Adipose tissue (tissue), 3 donors: ENCODE results near the gene INSYN1. TPM values are rescaled to one million over a fixed set of nuclear protein-coding genes. Genes with fewer than 3 reads are reported as not detected.

Experiments used
- H3K27ac ChIP-seq: one replicate; pipeline ENCODE4 v1.5.1; 2013; ENCODE audit warnings: low read depth, low read length
- WGBS, 3 donors: extraction: QIAGEN DNeasy Blood & Tissue Kit; methylation state at CpG; one replicate each; pipeline ENCODE4 v1.1.7; 2013; 5-methylcytosine and 5-hydroxymethylcytosine counted together
- polyA plus RNA-seq, 3 donors: library from polyadenylated mRNA; stranded (reverse); fragments of 200-250 nt; gene quantifications; one replicate each; pipeline ENCODE4 v1.2.3, GENCODE V29; 2013
- donor health status: healthy with polysubstance abuse.
- donor health status: Bipolar disorder and iron deficiency.
- donor health status: healthy.

The INSYN1 gene
- polyA plus RNA-seq, 3 donors: 1.2 to 2.0 (median 1.3) TPM

DNA sequence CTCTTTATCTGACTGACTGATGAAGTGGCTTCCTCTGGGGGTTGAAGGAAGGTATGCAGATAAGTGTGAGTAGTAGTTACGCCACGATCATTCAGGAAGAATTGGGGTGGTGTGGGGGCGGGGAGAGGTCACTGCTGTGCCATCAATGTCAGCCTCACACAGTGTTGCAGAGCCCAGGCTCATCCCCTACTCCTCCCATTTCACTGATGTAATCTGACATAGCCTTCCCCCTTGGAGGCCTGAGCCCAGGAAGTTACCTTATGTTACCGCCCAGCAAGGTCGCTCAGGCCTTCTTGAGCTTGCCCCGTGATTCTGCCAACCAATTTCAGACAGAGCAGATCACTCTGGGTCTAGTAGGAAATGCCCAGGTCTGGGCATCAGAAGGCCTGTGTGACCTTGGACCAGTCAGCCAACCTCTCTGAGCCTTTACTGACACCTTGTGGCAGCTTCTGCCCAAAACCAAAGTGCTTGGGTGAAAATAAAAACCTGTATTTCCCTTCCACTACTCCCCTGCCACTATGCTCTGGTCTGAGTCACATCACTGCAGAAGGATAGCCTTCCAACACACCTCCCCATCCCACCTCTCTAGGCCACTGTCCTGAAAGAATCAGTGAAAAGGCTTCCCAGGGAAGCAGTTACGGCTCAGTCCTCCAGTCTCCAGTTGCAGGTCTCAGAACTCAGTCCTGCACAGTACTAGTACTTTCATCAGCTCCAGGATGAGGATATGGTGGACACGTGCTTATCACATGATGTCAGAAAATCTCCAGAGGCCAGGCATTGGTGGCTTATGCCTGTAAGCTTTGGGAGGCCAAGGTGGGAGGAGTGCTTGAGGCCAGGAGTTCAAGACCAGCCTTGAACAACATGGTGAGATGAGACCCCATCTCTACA is 28.1 kb upstream of the INSYN1 start:
- WGBS, 3 donors: 65 to 74% (median 70%) methylated on average over 8 of the region's 8 CpGs
- H3K27ac ChIP-seq: no peak overlapping the region

DNA sequence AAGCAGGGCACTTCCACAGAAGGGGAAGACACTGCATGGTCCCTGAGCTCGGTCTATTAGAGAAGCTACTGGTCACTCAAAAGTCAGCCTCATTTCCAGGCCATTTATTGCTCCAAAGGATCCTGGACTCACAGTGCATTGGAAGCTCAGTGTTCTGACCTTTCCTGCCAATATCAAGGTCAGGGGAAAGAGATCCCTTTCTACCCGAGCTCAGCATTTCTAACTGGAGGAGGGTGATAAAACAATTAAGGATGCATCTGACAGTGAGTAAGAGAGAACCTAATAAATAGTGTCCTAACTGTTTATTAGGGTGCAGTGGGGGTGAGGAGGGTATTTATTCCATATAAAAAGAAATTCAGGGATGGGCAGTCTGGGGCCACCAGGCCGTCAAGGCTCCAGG is 26.8 kb upstream of the INSYN1 start:
- H3K27ac ChIP-seq: no peak overlapping the region

DNA sequence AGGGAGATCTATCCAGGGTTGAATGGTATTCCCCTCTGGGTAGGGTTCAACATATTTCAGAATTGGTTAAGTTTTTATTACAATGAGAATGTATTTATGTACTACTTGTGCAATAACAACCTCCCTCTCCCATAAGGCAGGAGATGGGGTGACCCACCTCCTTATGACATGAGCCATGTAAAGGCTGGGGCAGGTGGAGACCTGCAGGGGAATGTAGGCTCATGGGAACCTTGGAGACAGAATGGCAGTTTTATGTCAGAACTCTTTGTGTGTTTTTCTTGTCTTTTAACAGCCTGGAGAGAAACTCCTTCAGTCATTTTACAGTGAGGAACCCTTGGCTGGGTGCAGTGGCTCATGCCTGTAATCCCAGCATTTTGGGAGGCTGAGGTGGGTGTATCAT is 24.6 kb upstream of the INSYN1 start:
- H3K27ac ChIP-seq: no peak overlapping the region

More for the DNA sequence above, 26.8 kb upstream of the INSYN1 start:
- 71 to 89% (median 85%) methylated on average over 3 of the region's 3 CpGs for WGBS, 3 donors

DNA sequence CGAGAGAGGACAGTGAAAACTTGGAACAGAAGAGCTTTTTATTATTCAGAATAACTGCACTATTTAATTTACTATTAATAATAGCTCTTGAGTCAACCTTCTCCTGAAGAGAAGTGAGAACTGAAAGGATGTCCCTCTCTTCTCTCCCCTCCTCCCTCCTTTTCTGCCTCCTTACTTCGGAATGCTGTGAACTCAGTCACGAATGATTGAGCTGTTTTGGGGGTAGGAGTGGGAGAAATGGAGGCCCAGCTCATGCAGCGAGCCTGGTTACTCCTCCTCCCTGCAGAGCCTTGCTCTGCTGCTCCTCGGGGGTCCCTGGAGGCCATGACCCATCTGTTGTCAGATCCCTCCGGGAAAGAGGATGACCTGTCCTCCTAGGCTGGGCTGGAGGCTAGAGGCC is 20.3 kb upstream of the INSYN1 start:
- WGBS, 3 donors: 44 to 64% (median 59%) methylated on average over 6 of the region's 6 CpGs

DNA sequence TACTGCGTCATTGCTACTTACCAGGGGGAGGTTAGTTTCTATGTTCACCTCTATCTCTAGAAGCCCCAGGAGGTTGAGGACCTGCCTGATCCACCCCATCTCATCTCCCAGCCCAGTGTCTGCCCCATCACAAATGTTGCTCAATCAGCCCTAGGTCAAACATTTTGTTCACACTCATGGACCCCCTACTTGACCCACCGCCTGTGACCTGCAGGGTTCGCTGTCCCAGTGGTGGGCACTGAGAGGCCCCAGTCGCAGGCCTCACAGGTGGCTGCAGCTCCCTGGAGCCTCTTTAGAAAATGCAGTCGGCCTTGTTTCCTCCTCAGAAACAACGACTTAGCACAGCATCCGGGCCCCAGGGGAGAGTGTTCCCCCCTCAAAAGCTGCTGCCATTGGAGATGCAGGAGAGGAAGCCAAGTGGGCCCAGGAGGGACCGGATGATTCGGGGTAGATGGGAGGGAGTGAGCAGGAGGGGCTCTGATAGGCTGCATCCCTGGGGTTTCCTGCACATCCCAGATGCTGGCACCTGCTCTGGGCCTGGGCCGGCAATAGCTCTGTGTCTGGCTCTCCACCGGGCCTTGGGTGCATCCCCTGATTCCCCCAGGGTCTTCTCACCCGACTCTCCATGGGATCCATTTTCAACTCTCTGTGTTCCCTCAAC is 18.4 kb upstream of the INSYN1 start:
- no peak overlapping the region for H3K27ac ChIP-seq
- 54 to 69% (median 61%) methylated on average over 12 of the region's 12 CpGs for WGBS, 3 donors

More for the DNA sequence above, 20.3 kb upstream of the INSYN1 start:
- no peak overlapping the region for H3K27ac ChIP-seq

DNA sequence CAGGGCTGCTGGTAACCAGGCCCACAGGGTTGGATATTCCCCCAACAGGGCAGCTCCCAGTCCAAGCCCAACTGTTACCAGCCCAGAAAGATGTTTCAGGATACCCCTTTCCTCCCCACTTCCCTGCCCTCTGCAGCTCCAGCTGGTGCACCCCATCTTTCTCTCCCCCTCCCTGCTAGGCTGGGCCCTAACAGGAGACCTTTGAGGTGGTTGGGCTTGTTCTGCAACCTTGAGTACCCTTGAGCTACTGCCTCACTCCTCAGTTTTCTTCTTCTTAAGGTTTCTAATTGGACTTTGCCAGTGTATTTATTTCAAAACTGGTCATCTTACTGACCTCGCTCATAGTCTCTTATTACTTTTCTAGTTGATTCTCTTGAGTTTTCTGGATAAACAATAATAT is 16.9 kb upstream of the INSYN1 start:
- H3K27ac ChIP-seq: no peak overlapping the region
- WGBS, 3 donors: 72 to 82% (median 80%) methylated on average over 1 of the region's 1 CpG

DNA sequence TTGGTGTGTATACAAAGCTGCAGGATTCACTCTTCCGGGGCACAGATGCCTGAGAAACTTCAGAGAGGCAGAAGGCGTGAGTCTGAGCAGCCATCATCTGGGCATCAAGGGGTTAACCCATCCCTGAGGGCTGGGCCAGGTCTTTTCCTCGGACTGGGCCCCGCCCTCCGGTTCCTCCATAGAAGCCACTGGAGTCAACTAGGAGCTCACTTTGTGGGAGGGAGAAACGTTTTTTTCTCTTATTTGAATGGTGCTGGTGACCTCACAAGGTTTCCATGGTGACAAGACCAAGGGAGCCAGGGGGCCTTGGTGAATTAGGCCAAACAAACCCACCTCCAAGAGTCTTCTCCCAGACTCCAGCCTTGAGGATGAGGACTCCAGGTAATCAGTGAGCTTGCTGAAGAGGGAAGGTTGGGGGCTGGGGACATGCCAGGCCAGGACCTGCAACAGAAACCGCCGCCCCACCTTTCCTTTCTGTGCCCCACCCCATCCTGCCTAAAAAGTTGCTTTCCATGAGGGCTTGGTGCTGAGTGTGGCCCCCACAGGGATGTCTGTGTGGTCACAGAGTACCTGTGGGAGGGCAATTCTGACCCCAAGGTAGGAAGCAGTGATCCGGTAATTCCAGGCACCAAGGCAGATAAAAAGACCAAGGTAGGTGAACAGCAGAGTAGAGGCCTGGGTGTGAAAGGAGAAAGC is 14.8 kb upstream of the INSYN1 start:
- no peak overlapping the region for H3K27ac ChIP-seq
- 42 to 55% (median 46%) methylated on average over 9 of the region's 9 CpGs for WGBS, 3 donors

DNA sequence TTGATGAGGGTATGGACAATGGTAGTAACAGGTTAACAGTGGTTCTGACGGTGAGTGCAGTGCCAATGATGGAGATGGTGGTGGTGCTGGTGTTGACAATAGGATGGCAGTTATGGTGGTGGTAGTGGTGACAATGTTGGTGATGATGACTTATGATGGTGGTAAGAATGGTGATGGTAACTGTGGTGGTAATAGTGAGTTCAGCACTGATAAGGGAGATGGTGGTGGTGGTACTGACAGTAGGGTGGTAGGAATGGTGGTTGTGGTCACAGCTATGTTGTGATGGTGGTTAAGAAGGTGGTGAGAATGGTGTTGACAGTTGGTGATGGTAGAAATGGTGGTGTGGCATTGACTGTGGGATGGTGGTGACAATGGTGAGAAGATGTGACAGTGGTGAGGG is 13.4 kb upstream of the INSYN1 start:
- no peak overlapping the region for H3K27ac ChIP-seq
- 79 to 93% (median 89%) methylated on average over 1 of the region's 1 CpG for WGBS, 3 donors

DNA sequence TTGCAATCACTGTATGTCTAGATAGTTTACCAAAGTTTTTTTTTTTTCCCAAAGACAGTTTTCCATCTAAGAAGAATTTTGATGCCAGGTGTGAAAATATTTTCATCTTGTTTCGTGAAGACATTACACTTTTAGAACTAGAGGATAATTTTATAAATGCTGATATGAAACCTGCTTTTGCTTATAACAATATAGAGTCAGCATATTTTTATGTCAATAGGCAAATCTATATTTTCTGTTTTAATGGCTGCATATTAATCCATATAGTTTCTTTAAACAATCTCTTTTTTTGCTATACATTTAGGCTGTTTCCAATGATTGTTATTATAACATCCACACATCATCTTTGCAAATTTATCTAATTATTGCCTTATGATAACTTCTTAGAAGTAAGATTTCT is 12.6 kb upstream of the INSYN1 start:
- 90 to 93% (median 91%) methylated on average over 1 of the region's 1 CpG for WGBS, 3 donors
- H3K27ac ChIP-seq: no peak overlapping the region

DNA sequence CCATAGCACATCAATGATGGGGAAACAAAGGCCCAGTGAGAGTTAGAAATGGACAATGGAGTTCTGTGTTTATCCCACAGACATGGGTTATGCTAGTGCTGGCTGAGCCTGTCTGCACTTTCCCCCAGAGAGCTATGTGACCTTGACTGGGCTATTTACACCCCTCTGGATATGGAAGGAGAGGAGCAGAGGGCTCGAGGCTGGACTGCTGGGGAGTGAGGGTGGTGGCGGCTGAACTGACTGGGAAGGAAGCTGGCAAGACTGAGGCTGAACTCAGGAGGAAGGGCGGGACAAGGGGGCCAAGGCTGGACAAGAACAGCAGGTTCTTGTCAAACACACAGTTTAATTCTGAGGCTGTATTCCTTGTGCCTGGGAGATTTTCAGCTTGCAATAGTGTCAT is 10.8 kb upstream of the INSYN1 start:
- no peak overlapping the region for H3K27ac ChIP-seq
- 49 to 64% (median 50%) methylated on average over 3 of the region's 3 CpGs for WGBS, 3 donors

DNA sequence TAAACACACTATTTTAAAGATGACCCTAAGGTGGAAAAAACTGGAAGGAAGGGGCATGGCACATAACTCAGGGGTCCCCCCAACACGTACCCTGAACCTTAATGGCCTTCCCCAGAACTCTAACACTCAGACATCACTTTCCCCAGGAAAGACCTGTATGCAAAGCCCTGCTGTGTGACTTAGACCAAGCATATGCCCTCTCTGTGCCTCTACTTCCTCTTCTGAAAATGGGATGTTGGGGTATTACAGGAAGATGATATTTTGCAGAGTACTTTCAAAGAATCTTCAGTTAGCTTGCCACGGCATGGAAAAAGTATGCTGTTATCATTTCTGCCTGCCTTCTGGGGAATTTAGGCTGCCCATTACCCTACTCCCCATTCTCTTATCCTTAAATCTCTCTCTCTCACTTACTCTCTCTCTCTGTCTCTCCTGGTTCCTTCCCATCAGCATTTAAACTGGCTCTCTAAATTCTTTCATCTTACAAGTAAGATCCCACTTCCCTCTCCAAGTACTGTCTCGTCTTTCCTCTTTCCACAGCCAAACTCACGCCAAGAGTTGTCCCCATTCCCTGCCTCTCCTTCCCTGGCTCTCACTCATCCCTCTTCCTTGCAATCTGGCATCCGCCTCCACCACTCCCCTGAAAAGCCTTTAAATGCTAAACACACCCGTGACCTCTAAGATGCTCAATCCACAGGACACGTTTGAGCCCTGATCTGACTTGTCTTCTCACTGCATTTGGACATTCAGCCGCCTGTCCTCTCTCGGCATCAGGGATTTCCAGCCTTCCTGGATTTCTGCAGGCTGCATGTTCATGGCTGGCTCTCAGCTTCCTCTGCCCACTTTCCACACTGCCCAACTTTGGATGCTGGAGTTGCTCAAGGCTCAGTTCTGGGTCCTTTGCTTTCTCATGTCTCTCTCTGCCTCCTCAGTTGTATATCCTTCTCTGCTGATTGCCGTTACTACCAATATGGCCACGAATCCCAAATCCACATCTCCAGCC is 7.5 kb upstream of the INSYN1 start:
- 44 to 53% (median 46%) methylated on average over 11 of the region's 11 CpGs for WGBS, 3 donors

DNA sequence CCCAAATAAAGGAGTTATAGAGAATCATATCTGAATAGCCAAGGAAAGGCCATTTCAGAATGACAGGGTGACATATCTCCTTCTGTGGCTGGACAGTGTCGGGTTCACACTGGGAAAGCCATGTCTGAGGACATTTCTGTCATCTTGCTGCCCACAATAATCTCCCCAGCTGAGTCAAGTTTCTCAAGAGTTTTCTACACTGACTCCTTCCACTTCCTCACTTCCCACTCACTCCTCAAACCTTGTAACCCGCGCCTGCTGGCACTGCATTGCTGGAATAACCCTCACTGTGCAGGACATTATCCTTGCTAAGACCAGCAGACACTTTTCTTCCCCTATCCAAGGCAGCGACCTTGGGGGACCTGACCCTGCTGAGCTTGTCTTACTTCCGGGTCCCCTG is 5.3 kb upstream of the INSYN1 start:
- 54 to 67% (median 63%) methylated on average over 5 of the region's 5 CpGs for WGBS, 3 donors
- no peak overlapping the region for H3K27ac ChIP-seq

More for the DNA sequence above, 7.5 kb upstream of the INSYN1 start:
- no peak overlapping the region for H3K27ac ChIP-seq

DNA sequence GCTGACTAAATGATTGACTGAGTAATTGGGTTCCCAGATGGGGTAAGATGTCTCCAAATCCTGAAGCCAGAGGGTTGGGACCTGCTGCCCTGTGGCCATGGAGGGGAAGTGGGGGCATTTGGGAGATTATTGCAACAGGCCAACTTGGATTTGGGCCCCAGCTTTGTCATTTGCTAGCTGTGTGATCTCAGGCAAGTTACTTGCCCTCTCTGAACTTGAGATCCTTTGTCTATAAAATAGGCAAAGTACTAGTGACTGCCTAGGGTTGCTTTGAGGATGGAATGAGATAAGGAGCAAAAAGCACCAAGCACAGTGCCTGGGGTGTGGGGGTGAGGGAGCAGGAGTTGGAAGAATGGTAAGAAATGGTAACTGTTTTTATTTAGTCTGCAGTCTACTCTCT is 4.4 kb upstream of the INSYN1 start:
- H3K27ac ChIP-seq: no peak overlapping the region

DNA sequence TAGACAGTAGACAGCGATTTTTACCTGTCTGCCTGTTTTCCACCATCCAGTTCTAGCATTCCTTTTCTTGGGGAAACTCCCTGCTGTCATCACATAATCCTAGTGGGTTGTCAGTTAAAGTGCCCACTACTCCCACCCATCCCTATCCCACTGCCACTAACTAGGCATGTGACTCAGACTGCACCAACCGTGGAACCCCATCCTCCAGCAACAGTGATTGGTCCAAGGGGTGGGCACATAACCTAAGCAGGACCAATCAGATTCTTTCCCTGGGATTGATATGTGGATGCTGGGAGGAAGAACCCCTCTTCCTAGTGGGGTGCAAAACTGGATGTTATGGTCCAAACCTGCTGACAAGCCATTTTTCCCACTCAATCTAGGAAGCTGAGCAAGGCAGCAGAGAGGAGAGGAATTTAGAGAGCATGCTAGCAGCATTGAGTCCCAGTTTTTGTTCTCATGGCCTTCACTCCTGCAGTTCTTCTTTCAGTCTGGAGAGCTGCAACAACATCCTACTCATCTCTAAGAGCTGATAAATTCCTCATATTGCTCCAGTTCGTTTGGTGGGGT is 3.9 kb upstream of the INSYN1 start:
- WGBS, 3 donors: 54 to 66% (median 58%) methylated on average over 3 of the region's 3 CpGs
- H3K27ac ChIP-seq: no peak overlapping the region

DNA sequence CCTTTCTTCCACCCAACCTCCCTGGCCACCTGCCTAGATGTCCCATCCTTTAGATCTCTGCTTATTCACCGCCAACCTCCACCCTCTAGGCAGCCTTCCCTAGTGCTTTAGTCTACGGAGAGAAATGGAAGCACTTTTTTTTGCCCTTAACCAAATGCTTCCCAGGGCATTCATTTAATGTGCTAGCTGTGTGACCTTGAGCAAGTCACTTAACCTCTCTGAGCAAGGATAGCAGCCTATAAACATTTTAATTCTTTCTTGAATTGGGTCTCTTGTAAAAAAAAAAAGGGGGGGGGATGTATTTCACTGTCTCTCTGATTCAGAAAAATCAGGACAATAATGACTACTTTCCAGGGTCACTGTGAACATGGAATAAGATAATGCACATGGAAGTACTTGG is 3.2 kb upstream of the INSYN1 start:
- H3K27ac ChIP-seq: no peak overlapping the region
- 65 to 80% (median 78%) methylated on average over 2 of the region's 2 CpGs for WGBS, 3 donors

DNA sequence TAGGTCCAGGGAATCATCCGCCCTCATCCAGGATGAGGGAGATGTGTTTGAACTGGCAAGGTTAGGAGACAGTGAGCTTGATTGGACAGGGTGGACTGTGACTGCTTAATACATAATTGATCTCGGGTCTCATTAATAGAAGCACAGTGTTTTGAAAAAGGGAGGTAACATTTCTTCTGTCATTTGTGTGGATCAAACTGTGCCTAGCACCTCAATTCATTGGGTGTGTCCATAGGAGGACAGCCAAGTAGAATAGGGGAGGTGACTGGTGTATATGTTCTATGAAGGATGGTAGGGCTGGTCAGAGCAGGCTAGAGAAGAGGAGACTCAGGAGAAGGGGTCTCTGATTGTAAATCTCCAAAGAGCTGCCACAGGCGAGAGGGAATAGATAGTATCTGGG is 2.8 kb upstream of the INSYN1 start:
- WGBS, 3 donors: 80 to 95% (median 88%) methylated on average over 3 of the region's 3 CpGs
- H3K27ac ChIP-seq: no peak overlapping the region

DNA sequence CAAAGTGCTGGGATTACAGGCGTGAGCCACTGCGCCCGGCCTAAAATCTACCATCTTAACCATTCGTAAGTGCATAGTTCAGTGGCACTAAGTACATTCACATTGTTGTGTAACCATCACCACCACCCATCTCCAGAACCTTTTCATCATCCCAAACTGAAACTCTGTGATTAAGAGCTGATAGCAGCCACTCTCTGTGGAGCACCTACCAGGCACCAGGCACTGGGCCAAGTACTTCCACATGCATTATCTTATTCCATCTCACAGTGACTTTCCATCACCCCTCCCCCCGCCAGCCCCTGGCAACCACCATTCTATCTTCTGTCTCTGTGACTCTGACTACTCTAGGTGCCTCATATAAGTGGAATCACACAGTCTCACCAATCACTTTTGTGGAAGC is 2.3 kb upstream of the INSYN1 start:
- WGBS, 3 donors: 76 to 93% (median 92%) methylated on average over 5 of the region's 5 CpGs
- no peak overlapping the region for H3K27ac ChIP-seq

DNA sequence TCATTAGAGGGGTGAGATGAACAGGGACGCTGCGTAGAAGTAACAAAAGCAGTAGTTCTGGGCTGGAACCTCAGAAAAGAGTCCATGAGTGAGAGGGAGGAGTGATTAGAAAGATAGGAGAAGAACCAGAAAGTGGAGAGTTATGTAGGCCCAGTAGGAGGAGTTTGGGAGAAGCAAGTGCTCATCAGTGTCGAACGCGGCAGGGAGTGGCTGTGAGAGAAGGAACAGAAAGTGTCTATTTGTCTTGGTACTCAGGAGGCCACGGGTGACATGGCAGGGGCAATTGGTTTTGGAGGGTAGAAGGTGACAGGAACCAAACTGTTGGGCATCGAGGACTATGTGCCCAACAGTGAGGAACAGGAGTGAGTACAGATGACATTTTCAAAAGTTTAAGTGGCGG is 1.3 kb upstream of the INSYN1 start:
- 74 to 81% (median 80%) methylated on average over 8 of the region's 8 CpGs for WGBS, 3 donors
- H3K27ac ChIP-seq: no peak overlapping the region
